Thyroid gland (tissue), 4 donors: ENCODE measurements around the gene PIP5K1A.

ENCODE experiments used
- CTCF ChIP-seq, 6 experiments: fragments of 200-600 bp in 3 of 6; fragments of 450-650 bp in 3 of 6; sonication (generic) in 3 of 6; IDR thresholded peaks; one replicate each; pipeline ENCODE4 v1.5.1; 2016 to 2019; ENCODE audit warnings: antibody characterized with exemption in 6 of 6, mild to moderate bottlenecking in 2 of 6, inconsistent platforms in 1 of 6, moderate library complexity in 1 of 6
- POLR2A ChIP-seq, 2 donors: fragments of 450-650 bp; IDR thresholded peaks; one replicate each; pipeline ENCODE4 v1.6.1; 2017; ENCODE audit warnings: antibody characterized with exemption in 2 of 2, mild to moderate bottlenecking in 2 of 2, moderate library complexity in 1 of 2

GRCh38 chr1:151251656-151252470, 53.5 kb downstream of the PIP5K1A start:
- TF ChIP-seq POLR2A (IDR thresholded peaks at IDR 0.05) (no peak), CTCF (IDR thresholded peaks at IDR 0.05) (peak; percentile 72 to 85 (median 80))
